Measurements from ENCODE around the gene ATE1.
"Not testable (repeated sequence)": the region's sequence is repeated elsewhere in the genome, so short reads cannot be mapped to it uniquely, and the experiment has no call there.

The ATE1 gene

DNA sequence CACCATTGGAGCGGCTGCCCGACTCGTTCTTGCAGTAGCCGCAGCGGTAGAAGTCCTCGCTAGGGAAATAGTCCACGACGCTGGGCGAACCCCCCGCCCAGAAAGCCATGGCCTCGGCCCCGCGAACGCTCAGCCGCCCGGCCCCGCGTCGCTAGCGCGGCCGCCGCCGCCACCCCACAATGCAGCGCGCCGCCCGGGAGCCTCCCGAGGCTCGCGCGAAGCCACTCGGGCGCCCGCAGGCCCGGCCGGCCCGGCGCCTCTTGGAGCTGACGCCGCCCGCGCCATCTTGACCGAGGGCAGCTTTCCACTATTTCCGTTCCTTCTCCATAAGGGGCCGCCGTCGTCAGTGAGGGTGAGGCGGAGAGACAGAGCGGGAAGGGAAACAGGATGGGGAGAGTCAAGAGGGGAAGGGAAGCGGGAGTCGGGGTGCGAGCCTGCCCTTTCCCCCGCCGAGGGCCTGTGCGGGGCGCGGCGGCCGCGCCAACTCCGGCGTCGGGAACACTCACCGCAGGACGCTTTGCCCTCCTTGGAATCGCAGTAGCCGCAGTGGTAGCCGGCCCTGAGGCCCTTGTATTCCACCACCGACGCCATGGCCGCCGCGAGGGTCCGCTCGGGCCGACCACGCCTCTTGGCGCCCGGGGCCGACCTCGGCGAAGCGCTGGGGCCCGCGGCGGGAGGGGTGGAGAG lies at the start of gene ATE1:
Gene ATE1, minus strand, starts transcription at position 191 of the 687 bp plus-strand sequence. Its CDS starts 82 bp downstream, at position 109.
- H3K9ac ChIP-seq (ENCODE audit: low read length) = peak within 1 kb of the TSS; percentile 91
- no peaks in the 10 kb centered on the region for H3K27me3 ChIP-seq (ENCODE audit: control insufficient read depth in 1 of 2, insufficient read depth in 2 of 2, low read length in 2 of 2)
- H3K36me3 ChIP-seq (ENCODE audit: insufficient read depth, low read length) = peaks cover 4% of the 10 kb centered on the region
- H3K4me1 ChIP-seq (ENCODE audit: insufficient read depth, low read length) = peaks cover 17% of the 10 kb centered on the region
- peak within 1 kb of the TSS; percentile 65 to 99 for H3K4me3 ChIP-seq (ENCODE audit: low read depth in 1 of 2, low read length in 2 of 2)
- peak within 1 kb of the TSS; percentile 99 for H3K27ac ChIP-seq (ENCODE audit: low read depth, low read length)
- no peaks in the 10 kb centered on the region for H3K9me3 ChIP-seq (ENCODE audit: low read length)

DNA sequence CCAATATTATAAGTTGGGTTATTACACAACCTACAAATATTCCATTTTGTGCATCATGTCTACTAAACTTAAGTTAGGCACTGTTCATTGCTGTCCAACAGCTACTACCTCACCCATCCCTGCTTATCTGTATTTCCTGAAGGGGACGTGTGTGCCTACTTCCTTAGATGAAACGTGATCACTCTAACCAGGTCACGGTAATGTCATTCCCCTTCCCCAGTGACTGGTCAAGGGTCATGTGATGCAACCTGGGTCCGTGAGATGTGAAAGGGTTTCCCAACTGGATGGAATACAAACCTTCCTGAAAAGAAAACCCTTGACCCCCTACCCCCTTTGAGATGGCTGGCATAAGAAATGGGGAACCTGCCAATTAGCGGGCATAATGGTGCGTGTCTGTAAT lies 48.8 kb upstream of the ATE1 start:
- Histone ChIP-seq H3K4me1 (ENCODE audit: insufficient read depth, low read length) (peaks cover 11% of the 10 kb centered on the region), H3K27me3 (ENCODE audit: control insufficient read depth in 1 of 2, insufficient read depth in 2 of 2, low read length in 2 of 2) (no peaks in the 10 kb centered on the region), H3K4me3 (ENCODE audit: low read depth in 1 of 2, low read length in 2 of 2) (no peak overlapping the region), H3K27ac (ENCODE audit: low read depth, low read length) (no peak overlapping the region), H3K9me3 (ENCODE audit: low read length) (no peaks in the 10 kb centered on the region), H3K9ac (ENCODE audit: low read length) (no peak overlapping the region), H3K36me3 (ENCODE audit: insufficient read depth, low read length) (no peaks in the 10 kb centered on the region)

DNA sequence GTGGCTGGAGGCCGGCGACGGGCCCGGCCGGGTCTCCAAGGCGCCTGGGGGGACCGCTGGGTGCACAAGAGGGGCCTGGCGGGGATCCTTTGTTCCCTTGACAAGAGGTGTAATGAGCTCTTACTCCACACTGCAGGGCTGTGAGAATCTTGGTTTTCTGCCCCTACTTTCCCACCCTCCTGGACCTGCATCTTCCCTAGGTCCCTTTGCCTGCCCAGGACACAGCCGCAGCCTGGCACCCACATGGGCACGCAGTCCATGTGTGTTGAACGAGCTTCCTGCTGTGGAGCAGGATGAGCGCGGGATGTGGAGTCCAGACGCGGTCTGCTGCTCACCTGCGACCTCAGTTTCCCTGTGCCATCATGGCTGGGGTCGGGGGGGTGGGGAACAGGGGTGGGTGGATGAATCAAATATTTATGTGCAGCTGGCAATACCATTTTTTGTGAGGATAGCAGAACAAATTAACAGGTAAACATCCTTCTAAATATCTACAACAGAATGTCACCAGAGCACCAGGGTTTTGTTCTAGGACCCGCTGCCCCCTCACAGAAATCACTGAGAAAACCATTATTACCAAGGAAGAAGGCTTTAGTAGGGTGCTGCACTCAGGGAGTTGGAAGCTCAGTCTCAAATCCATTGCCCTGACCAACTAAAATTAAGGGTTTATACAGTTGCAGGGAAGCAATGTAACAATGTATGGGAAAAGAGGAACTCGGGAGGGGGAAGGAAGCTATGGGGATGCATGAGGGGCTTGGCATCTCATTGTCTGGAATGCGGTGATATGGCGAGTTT lies 47.7 kb upstream of the ATE1 start:
- Histone ChIP-seq H3K36me3 (ENCODE audit: insufficient read depth, low read length) (peaks cover 3% of the 10 kb centered on the region), H3K9me3 (ENCODE audit: low read length) (no peaks in the 10 kb centered on the region), H3K9ac (ENCODE audit: low read length) (no peak overlapping the region), H3K4me3 (ENCODE audit: low read depth in 1 of 2, low read length in 2 of 2) (peak overlapping the region; percentile 77 to 87), H3K4me1 (ENCODE audit: insufficient read depth, low read length) (peaks cover 11% of the 10 kb centered on the region), H3K27me3 (ENCODE audit: control insufficient read depth in 1 of 2, insufficient read depth in 2 of 2, low read length in 2 of 2) (no peaks in the 10 kb centered on the region), H3K27ac (ENCODE audit: low read depth, low read length) (peak overlapping the region; percentile 86)

DNA sequence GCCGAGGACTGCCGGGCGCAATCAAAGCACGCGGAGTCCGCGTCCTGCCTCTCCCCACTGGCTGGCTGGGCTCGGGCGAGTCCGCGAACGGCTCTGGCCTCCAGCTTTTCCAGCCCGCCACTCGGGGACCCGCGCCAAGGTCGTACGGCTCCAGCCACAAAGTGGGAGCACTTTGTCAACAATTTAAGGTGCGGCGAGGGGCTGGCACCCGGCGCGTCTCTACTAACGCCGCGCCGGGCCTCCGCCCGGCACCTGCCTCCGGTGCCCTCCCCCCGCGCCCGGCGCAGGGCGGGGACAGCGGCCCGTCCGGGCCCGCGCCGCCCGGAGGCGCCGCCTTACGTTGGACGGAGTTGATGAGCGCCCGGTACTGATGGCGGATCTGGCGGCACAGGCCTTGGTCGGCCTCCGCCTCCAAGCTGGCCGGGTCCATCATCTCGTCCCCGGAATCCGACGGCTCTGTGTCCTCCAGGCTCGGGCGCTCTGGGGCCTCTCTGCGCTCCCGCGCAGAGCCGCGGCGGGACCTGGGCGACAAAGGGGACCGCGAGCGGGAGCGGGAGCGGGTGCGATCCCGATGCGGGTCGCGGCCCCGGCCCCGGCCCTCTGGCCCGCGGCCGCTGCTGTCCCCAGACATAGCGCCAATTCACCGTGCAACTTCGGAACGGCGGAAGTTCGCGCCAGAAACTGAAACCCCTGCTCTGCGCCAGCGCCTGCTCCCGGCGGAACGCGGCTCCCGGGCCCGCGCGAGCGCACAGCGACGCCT lies 46.9 kb upstream of the ATE1 start, which contains the start of gene NSMCE4A:
Gene NSMCE4A, minus strand, starts transcription at position 683 of the 760 bp plus-strand sequence. Its CDS starts 52 bp downstream, at position 631.
- Histone ChIP-seq H3K9ac (ENCODE audit: low read length) (peak within 1 kb of the TSS; percentile 57), H3K27me3 (ENCODE audit: control insufficient read depth in 1 of 2, insufficient read depth in 2 of 2, low read length in 2 of 2) (no peaks in the 10 kb centered on the region), H3K9me3 (ENCODE audit: low read length) (no peaks in the 10 kb centered on the region), H3K36me3 (ENCODE audit: insufficient read depth, low read length) (peaks cover 10% of the 10 kb centered on the region), H3K27ac (ENCODE audit: low read depth, low read length) (peak within 1 kb of the TSS; percentile 86), H3K4me1 (ENCODE audit: insufficient read depth, low read length) (peaks cover 11% of the 10 kb centered on the region), H3K4me3 (ENCODE audit: low read depth in 1 of 2, low read length in 2 of 2) (peak within 1 kb of the TSS; percentile 77 to 87)

GRCh38 chr10:121974019-121974534 lies 46.2 kb upstream of the ATE1 start:
- Histone ChIP-seq H3K4me3 (ENCODE audit: low read depth in 1 of 2, low read length in 2 of 2) (peak overlapping the region; percentile 77 to 87), H3K27ac (ENCODE audit: low read depth, low read length) (peak overlapping the region; percentile 86), H3K9me3 (ENCODE audit: low read length) (no peaks in the 10 kb centered on the region), H3K27me3 (ENCODE audit: control insufficient read depth in 1 of 2, insufficient read depth in 2 of 2, low read length in 2 of 2) (no peaks in the 10 kb centered on the region), H3K9ac (ENCODE audit: low read length) (peak overlapping the region; percentile 8), H3K36me3 (ENCODE audit: insufficient read depth, low read length) (peaks cover 11% of the 10 kb centered on the region), H3K4me1 (ENCODE audit: insufficient read depth, low read length) (peaks cover 11% of the 10 kb centered on the region)

DNA sequence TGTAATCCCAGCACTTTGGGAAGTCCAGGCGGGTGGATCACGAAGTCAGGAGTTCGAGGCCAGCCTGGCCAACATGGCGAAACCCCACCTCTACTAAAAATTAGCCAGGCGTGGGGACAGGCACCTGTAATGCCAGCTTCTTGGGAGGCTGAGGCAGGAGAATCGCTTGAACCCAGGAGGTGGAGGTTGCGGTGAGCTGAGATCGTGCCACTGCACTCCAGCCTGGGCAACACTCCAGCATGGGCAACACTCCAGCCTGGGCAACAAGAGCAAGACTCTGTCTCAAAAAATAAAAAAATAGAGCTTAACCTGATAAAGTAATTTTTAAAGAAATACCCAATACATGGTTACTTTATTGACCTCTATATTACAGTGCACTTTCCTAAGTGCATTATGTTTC lies 41.3 kb upstream of the ATE1 start:
- not testable (repeated sequence) for H3K4me3 ChIP-seq (ENCODE audit: low read depth in 1 of 2, low read length in 2 of 2); H3K27ac ChIP-seq (ENCODE audit: low read depth, low read length)
- peaks cover 50% of the 10 kb centered on the region for H3K36me3 ChIP-seq (ENCODE audit: insufficient read depth, low read length)

GRCh38 chr10:121965996-121966395 lies 38.2 kb upstream of the ATE1 start:
- Histone ChIP-seq H3K4me1 (ENCODE audit: insufficient read depth, low read length) (no peaks in the 10 kb centered on the region), H3K9ac (ENCODE audit: low read length) (no peak overlapping the region), H3K9me3 (ENCODE audit: low read length) (no peaks in the 10 kb centered on the region), H3K4me3 (ENCODE audit: low read depth in 1 of 2, low read length in 2 of 2) (no peak overlapping the region), H3K27me3 (ENCODE audit: control insufficient read depth in 1 of 2, insufficient read depth in 2 of 2, low read length in 2 of 2) (no peaks in the 10 kb centered on the region), H3K27ac (ENCODE audit: low read depth, low read length) (no peak overlapping the region), H3K36me3 (ENCODE audit: insufficient read depth, low read length) (peaks cover 62% of the 10 kb centered on the region)

More for the DNA sequence above, 41.3 kb upstream of the ATE1 start:
- H3K9ac ChIP-seq (ENCODE audit: low read length); H3K9me3 ChIP-seq (ENCODE audit: low read length); H3K27me3 ChIP-seq (ENCODE audit: control insufficient read depth in 1 of 2, insufficient read depth in 2 of 2, low read length in 2 of 2): not testable (repeated sequence)
- peaks cover 11% of the 10 kb centered on the region for H3K4me1 ChIP-seq (ENCODE audit: insufficient read depth, low read length)

GRCh38 chr10:121961456-121961855 lies 33.6 kb upstream of the ATE1 start:
- no peak overlapping the region for H3K9ac ChIP-seq (ENCODE audit: low read length)
- H3K4me3 ChIP-seq (ENCODE audit: low read depth in 1 of 2, low read length in 2 of 2) = no peak overlapping the region
- no peak overlapping the region for H3K27ac ChIP-seq (ENCODE audit: low read depth, low read length)
- no peaks in the 10 kb centered on the region for H3K9me3 ChIP-seq (ENCODE audit: low read length)
- no peaks in the 10 kb centered on the region for H3K27me3 ChIP-seq (ENCODE audit: control insufficient read depth in 1 of 2, insufficient read depth in 2 of 2, low read length in 2 of 2)
- peaks cover 46% of the 10 kb centered on the region for H3K36me3 ChIP-seq (ENCODE audit: insufficient read depth, low read length)
- no peaks in the 10 kb centered on the region for H3K4me1 ChIP-seq (ENCODE audit: insufficient read depth, low read length)

DNA sequence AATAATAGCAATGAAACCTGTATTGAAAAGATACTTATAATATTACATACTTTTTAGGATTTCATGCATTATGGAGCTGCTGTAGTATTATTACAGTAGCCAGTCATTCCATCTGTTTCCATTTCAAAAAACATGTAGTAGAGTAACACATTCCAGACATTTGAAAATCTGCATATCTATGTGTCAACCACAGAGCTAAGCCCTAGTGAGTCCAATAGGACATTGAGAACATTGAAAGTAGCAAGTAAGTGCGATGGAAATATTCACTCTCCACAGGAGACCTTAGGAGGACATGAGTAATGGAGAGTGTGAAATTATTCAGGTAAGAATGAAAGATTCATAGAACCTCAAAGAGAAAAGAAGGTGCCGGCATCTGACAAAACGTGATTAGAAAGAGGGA lies 31.8 kb upstream of the ATE1 start:
- H3K27me3 ChIP-seq (ENCODE audit: control insufficient read depth in 1 of 2, insufficient read depth in 2 of 2, low read length in 2 of 2) = no peaks in the 10 kb centered on the region
- peaks cover 33% of the 10 kb centered on the region for H3K36me3 ChIP-seq (ENCODE audit: insufficient read depth, low read length)
- H3K9me3 ChIP-seq (ENCODE audit: low read length) = no peaks in the 10 kb centered on the region
- no peaks in the 10 kb centered on the region for H3K4me1 ChIP-seq (ENCODE audit: insufficient read depth, low read length)
- no peak overlapping the region for H3K4me3 ChIP-seq (ENCODE audit: low read depth in 1 of 2, low read length in 2 of 2)
- H3K27ac ChIP-seq (ENCODE audit: low read depth, low read length) = no peak overlapping the region
- no peak overlapping the region for H3K9ac ChIP-seq (ENCODE audit: low read length)

GRCh38 chr10:121956111-121957061 lies 28.6 kb upstream of the ATE1 start:
- Histone ChIP-seq H3K27me3 (ENCODE audit: control insufficient read depth in 1 of 2, insufficient read depth in 2 of 2, low read length in 2 of 2) (no peaks in the 10 kb centered on the region), H3K9me3 (ENCODE audit: low read length) (no peaks in the 10 kb centered on the region), H3K27ac (ENCODE audit: low read depth, low read length) (no peak overlapping the region), H3K4me1 (ENCODE audit: insufficient read depth, low read length) (no peaks in the 10 kb centered on the region), H3K4me3 (ENCODE audit: low read depth in 1 of 2, low read length in 2 of 2) (no peak overlapping the region), H3K9ac (ENCODE audit: low read length) (no peak overlapping the region), H3K36me3 (ENCODE audit: insufficient read depth, low read length) (peaks cover 25% of the 10 kb centered on the region)
